ENCODE results near the gene JAM3.
"Not testable (repeated sequence)": the region's sequence is repeated elsewhere in the genome, so short reads cannot be mapped to it uniquely, and the experiment has no call there.

Gene JAM3

GRCh38 chr11:134110252-134110815, 41.5 kb downstream of the JAM3 start:
- DNase-seq = no peak

GRCh38 chr11:134113787-134114186, 44.9 kb downstream of the JAM3 start:
- not testable (repeated sequence) for DNase-seq

GRCh38 chr11:134116210-134116609, 47.3 kb downstream of the JAM3 start:
- DNase-seq = no peak

DNA sequence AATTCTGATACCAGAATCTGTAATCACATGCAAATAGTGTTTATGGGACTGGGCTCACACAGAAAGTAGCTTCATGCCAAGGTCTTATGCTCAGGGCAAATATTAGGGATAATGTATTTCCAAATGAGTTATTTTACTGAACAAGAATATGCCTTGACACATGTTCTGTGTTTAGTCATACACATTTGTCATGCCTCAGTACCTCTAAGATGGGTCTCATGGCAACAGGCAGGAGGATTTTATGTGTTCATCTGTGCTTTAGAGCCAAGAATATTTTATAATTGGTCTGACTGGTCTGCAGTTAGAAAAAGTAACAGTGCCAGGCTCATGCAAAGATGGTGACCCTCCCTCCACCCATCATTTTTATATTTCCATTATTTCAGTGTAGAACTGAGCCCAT, 49.1 kb downstream of the JAM3 start:
- no peak for DNase-seq

DNA sequence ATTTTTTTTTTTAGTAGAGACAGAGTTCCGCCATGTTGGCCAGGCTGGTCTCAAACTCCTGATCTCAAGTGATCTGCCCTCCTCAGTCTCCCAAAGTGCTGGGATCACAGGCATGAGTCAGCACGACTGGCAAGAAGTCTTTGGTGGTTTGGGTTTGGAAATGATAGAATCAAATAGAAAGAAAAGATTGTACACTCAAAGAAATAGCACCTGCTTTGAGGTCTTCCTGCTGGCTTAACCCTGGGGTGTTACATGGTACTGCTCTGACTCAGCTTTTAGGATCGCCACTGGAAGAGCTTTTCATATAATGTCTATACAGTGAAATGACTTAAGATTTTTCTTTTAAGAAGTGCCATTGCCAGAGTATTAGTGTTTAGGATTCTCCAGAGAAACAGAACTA, 50.2 kb downstream of the JAM3 start:
- no peak for DNase-seq

GRCh38 chr11:134120143-134120850, 51.4 kb downstream of the JAM3 start:
- DNase-seq = no peak

GRCh38 chr11:134120921-134121526, 52.2 kb downstream of the JAM3 start:
- no peak for DNase-seq

DNA sequence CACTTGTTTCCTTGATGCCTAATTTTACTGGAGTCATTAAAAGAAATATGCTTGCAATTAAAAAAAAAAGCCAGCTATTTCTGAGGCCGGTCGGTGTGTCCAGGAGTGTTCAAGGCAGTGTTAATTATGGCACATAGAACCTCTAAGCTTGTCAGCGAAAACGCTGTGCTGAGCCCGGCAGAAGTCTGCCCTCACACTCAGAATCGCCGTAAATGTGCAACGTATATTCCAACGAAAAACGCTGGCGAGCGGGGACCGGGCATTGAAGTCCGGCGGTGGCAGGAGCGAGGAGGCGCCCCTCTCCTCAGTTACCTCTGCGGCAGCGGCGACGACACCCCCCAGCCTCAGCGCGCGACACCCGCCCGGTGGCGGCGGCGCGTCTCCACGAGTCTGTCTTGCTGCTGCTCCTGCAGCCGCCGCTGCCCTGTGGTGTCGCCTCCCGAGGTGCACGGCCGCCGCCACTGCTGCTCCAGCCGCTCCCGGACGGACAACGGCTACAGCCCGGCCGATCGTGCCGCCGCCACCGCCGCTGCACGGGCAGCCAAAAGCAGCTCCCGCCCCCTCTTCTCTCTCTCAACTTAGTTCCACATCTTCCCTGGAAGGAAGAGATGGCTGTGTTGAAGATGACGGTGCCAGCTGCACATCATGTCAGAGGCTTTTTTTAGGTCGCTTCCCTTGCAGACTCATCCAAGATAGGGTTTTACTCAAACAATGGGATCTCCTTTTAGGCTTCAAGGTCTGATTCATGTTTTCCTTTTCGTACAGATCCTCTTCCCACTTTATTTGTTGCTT, 56.0 kb downstream of the JAM3 start:
- no peak for DNase-seq

- no peak for DNase-seq
Observed at GRCh38 chr11:134125507-134125906, 56.6 kb downstream of the JAM3 start.

DNA sequence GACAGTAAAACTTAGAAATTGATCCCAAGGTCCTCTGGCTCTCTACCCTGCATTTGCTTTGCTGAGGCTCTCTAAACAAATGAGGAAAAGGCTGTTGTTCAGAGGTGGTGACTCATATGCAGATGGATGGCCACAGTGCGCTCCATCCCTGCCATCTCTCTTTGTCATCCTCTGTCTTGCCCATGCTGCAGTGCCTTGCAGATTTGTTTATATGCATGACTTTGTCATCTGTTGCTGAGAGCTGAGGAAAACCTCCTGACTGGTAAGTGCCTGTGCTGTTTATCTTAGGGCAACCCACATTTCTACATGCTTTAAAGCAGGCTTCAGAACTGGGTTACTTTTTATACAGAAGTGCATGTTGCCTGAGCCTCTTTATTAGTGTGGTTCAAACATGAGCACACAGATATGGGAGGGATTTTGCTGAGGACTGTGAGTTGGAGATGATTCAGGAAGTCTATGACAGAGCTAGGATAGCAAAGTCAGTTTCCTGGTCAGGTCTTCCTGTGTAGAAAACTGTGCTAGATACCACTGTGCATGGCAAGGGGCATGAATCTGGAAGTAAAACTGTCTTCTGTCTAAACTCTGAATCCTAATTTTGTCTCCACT, 57.4 kb downstream of the JAM3 start:
- DNase-seq = no peak

DNA sequence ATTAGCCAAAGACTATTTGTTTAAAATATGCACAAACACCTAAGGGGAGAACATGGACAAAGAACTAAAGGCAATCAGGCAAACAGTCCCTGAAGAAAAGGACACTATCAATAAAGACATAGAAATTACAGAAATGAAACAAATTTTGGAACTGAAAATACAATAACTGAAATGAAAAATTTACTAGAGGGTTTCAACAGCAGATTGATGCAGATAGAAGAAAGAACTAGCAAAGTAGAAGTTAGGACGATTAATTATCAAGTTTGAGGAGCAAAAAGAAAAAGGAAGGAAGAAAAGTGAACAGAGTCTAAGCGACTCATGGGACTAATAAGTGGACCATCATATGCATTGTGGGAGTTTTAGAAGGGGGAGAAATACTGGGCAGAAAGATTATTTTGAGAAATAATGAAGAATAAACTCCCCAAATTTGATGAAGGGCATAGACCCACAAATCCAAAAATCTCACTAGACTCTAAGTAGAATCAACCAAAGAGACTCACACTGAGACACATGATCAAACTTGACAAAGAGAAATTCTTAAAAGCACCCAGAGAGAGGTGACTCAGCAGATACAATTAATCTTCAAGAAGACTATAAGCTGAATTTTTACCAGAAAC, 62.9 kb downstream of the JAM3 start:
- no peak for DNase-seq

GRCh38 chr11:134132808-134133207, 63.9 kb downstream of the JAM3 start:
- no peak for DNase-seq

GRCh38 chr11:134134167-134134566, 65.3 kb downstream of the JAM3 start:
- no peak for DNase-seq

- no peak for DNase-seq
Observed at GRCh38 chr11:134138376-134138775, 69.5 kb downstream of the JAM3 start.

- DNase-seq = no peak
Observed at GRCh38 chr11:134139303-134139872, 70.5 kb downstream of the JAM3 start.

GRCh38 chr11:134139873-134140331, 71.0 kb downstream of the JAM3 start:
- DNase-seq = no peak

DNA sequence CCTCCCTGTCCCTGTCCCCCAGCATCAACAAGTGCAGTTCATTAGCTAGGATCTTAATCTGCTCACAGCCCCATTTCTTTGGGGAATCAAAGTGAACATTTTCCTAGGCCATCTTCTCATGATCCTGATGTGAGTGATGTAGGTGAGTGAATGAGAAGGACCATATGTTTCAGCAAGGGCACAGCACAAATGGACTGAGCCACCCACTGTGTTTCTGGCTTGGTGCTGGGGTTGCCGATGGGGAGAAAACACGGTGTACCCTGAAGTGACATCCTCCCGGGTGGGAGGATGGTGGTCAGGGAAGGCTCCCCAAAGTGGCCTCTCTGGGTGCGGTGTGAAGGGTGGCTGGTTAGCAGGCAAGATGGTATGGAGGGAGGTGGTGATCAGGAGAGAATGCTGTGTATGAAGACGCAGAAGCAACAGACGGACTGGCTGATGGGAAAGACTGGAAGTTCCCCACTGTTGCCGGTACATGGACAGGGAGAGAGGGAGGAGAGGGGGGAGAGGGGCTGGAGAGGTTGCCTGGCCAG, 72.2 kb downstream of the JAM3 start:
- no peak for DNase-seq

- DNase-seq = no peak
Observed at GRCh38 chr11:134142536-134142935, 73.7 kb downstream of the JAM3 start.

DNA sequence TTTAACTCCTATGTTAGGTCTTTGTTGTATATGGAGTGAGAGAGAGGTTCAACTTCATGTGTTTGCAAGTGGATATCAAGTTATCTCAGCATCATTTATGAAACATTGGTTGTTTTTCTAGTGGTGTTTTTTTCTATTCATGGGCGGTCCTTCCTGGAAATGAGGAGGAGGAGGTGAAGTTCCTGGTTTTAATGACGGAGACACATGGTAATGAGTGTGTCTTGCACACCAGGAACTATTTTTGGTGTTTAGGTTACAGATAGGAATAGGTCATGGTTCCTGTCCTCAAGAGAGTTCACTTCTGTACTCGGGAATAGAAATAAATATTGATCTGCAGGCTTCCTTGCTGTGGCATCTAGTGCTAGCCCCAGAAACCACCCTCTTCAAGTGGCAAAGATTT, 74.9 kb downstream of the JAM3 start:
- DNase-seq = no peak

- no peak for DNase-seq
Observed at GRCh38 chr11:134144744-134145143, 75.9 kb downstream of the JAM3 start.

DNA sequence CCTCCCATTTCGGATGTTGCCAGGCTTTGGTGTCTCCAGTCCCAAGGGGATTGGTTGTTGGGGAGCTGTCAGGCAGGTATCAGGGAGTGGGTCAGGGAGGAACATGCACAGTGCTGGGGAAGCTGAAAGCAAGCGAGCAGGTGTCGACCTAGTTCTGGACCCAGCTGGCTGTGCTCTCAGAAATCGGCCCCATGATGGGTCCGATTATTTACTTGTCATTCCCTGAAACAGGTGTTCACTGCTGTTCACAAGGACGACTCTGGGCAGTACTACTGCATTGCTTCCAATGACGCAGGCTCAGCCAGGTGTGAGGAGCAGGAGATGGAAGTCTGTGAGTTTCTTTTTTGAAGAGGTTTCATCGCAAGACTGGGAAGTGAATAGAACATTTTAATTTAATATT, 76.8 kb downstream of the JAM3 start:
- no peak for DNase-seq

DNA sequence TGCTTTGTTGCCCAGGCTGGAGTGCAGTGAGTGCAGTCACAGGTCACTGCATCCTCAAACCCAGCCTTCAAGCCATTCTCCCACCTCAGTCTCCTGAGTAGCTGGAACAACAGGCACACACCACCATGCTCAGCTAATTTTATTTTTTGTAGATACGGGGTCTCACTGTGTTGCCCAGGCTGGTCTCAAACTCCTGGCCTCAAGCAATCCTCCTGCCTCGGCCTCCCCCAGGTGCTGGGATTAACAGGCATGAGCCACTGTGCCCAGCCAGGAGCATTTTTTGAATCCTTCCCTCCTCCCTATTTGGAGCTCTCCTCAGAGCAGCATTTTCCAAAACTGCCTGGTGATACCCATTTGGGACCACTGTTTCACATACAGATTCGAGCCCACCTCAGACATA, 77.7 kb downstream of the JAM3 start:
- no peak for DNase-seq

Data from activated CD4-positive, alpha-beta T cell treated with anti-CD3 and anti-CD28 coated beads for 1 hour (primary cell).